Right lobe of liver (tissue), 4 donors: ENCODE data around the gene PCK1.

Experiments
- POLR2A ChIP-seq: fragments of 450-650 bp; IDR thresholded peaks from one replicate; pipeline ENCODE4 v1.6.1; 2017; ENCODE audit warnings: antibody characterized with exemption, mild to moderate bottlenecking
- TF ChIP-seq, protein P1 (sequence below), 4 donors: fragments of 200-600 bp in 3 of 4; fragments of 450-650 bp in 1 of 4; IDR thresholded peaks; one replicate each; pipeline versions ENCODE4 v1.5.1 to v1.8.0; 2016 to 2022; ENCODE audit warnings: antibody characterized with exemption in 4 of 4, mild to moderate bottlenecking in 2 of 4
- donor health status: DM: no; HTN: no; CAD: no.
- donor health status: DM: no; HTN: no; CAD: no.
- donor health status: DM: no; HTN: yes; CAD: no.

DNA sequence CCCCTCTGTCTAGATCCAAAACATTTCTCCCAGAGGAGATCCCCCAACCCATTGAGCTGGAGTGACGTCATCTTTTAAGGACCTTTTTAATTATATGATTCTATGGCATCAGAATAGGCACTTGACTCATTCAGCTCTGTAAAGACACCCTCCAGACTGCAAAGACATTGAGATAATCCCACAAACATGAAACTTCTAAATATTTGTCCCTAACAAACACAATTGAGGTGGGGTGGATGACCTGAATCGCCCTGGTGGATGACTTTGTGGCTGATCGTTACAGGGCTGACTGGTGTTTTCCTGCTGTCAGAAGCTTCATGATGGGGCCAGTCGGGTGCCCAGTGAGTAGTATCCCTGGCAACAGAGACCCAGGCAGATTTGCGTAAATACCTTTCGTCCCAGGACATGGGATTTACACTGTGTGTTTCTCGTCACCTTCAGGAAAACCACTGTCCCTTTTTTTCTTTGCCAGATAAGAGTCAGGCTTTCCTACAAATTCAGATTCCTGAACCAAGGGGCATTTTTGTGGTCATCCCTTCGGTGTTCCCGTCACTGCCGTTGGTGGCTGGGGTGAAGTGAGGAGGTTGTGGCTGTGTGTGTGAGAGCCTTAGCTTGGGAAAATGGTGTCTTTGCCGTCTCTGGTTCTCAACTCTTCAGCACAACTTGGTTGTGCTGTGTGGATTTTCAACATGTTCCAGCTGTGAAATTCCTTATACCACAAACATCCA lies 5.3 kb upstream of the PCK1 start:
- TF ChIP-seq, protein P1, sequence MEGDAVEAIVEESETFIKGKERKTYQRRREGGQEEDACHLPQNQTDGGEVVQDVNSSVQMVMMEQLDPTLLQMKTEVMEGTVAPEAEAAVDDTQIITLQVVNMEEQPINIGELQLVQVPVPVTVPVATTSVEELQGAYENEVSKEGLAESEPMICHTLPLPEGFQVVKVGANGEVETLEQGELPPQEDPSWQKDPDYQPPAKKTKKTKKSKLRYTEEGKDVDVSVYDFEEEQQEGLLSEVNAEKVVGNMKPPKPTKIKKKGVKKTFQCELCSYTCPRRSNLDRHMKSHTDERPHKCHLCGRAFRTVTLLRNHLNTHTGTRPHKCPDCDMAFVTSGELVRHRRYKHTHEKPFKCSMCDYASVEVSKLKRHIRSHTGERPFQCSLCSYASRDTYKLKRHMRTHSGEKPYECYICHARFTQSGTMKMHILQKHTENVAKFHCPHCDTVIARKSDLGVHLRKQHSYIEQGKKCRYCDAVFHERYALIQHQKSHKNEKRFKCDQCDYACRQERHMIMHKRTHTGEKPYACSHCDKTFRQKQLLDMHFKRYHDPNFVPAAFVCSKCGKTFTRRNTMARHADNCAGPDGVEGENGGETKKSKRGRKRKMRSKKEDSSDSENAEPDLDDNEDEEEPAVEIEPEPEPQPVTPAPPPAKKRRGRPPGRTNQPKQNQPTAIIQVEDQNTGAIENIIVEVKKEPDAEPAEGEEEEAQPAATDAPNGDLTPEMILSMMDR (IDR thresholded peaks at IDR 0.05): no peak
- TF ChIP-seq POLR2A: no peak
